ENCODE data around the gene KCTD17. TPM values are rescaled to one million over a fixed set of nuclear protein-coding genes. Genes with fewer than 3 reads are reported as not detected.

KCTD17 gene
- total and polyA plus RNA-seq, 10 donors: 10.7 to 27.5 (median 17.3) TPM

DNA sequence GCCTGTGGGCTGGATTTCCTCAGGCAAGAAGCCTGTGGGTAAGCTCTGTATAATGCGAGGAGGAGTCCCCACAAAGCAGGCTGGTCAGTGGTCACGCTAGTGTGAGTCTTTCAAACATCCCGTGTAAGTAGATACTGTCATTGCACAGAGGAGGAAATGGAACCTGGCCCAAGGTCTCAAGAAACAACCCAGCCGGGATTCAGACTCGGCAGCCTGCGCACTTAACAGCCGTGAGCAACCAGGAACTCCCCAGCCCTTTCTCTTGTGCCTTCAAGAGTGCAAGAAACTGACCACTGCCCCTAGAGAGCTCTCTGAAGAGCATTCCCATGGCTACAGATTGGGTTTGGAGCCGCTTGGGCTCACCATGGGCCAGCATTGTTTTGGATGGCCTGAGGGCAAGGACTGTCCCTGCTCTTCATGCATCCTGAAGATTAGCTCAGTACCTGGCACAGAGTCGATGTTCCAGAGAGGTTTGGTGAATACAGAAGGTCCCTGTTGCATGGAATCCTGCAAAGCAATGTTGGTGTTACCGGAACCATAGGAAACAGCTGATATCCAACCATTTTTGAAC is 26.0 kb upstream of the KCTD17 start:
- peaks cover 0 to 67% (median 18%) of the 10 kb centered on the region in 6 donors for H3K36me3 ChIP-seq
- intact Hi-C loops (cut with DNase I; ENCODE audit: low total_unique reads): no loop called here
- peaks cover 0 to 34% (median 19%) of the 10 kb centered on the region in 6 donors for H3K4me1 ChIP-seq
- no peak for DNase-seq
- H3K9me3 ChIP-seq: no peaks in the 10 kb centered on the region
- H3K27me3 ChIP-seq (replicated peaks in 1 of 7): no peaks in the 10 kb centered on the region
- H3K4me3 ChIP-seq: no peak overlapping the region
- WGBS, 5 donors: 72 to 89% (median 82%) methylated on average over 8 to 10 of the region's 10 CpGs
- H3K27ac ChIP-seq: no peak overlapping the region
- TF ChIP-seq POLR2A (IDR thresholded peaks at IDR 0.05) (no peak), POLR2AphosphoS5 (IDR thresholded peaks at IDR 0.05) (no peak)
- TF ChIP-seq, protein P1, sequence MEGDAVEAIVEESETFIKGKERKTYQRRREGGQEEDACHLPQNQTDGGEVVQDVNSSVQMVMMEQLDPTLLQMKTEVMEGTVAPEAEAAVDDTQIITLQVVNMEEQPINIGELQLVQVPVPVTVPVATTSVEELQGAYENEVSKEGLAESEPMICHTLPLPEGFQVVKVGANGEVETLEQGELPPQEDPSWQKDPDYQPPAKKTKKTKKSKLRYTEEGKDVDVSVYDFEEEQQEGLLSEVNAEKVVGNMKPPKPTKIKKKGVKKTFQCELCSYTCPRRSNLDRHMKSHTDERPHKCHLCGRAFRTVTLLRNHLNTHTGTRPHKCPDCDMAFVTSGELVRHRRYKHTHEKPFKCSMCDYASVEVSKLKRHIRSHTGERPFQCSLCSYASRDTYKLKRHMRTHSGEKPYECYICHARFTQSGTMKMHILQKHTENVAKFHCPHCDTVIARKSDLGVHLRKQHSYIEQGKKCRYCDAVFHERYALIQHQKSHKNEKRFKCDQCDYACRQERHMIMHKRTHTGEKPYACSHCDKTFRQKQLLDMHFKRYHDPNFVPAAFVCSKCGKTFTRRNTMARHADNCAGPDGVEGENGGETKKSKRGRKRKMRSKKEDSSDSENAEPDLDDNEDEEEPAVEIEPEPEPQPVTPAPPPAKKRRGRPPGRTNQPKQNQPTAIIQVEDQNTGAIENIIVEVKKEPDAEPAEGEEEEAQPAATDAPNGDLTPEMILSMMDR (IDR thresholded peaks at IDR 0.05 in 8 of 11, conservative IDR thresholded peaks at IDR 0.05 in 3 of 11): no peak

DNA sequence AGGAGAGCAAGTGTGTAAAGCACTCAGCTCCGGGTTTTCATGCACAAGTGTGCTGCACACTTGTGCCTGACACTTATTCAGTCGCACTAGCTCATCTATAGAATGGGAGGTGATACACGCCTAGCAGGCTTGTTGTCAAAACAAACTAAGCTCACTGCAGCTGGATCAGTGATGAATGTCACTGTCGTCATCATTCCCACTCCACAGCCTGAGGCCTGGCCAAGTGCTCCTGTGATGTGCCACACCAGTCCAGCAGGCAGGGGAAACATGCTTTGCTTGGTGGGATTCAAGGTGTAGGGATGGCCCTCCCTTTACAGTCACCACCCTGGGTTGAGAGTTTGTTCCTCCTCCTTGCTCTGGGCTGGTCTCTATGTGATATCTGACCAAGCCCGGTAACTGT is 25.2 kb upstream of the KCTD17 start:
- 86 to 96% (median 95%) methylated on average over 4 to 5 of the region's 5 CpGs for WGBS, 5 donors
- Histone ChIP-seq H3K9me3 (no peaks in the 10 kb centered on the region), H3K27ac (no peak overlapping the region), H3K27me3 (replicated peaks in 1 of 7) (no peaks in the 10 kb centered on the region), H3K36me3 (peaks cover 0 to 69% (median 18%) of the 10 kb centered on the region in 6 donors), H3K4me1 (peaks cover 0 to 26% (median 13%) of the 10 kb centered on the region in 6 donors), H3K4me3 (no peak overlapping the region)
- intact Hi-C loops (cut with DNase I; ENCODE audit: low total_unique reads): no loop called here
- TF ChIP-seq, protein P1 (IDR thresholded peaks at IDR 0.05 in 8 of 11, conservative IDR thresholded peaks at IDR 0.05 in 3 of 11): no peak
- TF ChIP-seq POLR2A (IDR thresholded peaks at IDR 0.05) (no peak), POLR2AphosphoS5 (IDR thresholded peaks at IDR 0.05) (no peak)
- no peak for DNase-seq

DNA sequence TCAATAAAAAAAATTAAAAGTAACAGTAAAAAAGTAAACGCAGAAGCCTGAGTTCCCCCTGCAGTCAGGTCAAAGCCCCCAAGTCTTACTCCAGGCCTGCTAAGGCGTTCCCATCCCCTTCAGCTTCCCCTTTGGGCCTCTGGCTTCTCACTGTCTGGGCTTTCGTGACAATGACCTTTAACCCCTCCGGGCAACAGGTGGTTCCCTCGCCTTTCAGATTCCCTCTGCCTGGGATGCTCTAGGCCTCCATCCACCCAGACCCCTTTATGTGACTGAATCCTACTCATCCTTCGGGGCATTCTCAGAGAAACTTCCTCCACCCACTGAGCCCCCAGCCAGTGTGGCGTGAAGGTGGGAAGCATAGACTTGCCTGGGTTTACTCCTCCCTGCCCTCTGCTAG is 24.0 kb upstream of the KCTD17 start:
- H3K27me3 ChIP-seq (replicated peaks in 1 of 7): no peaks in the 10 kb centered on the region
- TF ChIP-seq POLR2A (IDR thresholded peaks at IDR 0.05) (no peak), POLR2AphosphoS5 (IDR thresholded peaks at IDR 0.05) (no peak)
- TF ChIP-seq, protein P1 (IDR thresholded peaks at IDR 0.05 in 8 of 11, conservative IDR thresholded peaks at IDR 0.05 in 3 of 11): no peak
- peaks cover 0 to 69% (median 18%) of the 10 kb centered on the region in 6 donors for H3K36me3 ChIP-seq
- H3K27ac ChIP-seq: no peak overlapping the region
- DNase-seq: no peak
- WGBS, 5 donors: 92 to 97% (median 93%) methylated on average over 7 of the region's 7 CpGs
- intact Hi-C loops (cut with DNase I; ENCODE audit: low total_unique reads): no loop called here
- H3K4me3 ChIP-seq: no peak overlapping the region
- no peaks in the 10 kb centered on the region for H3K9me3 ChIP-seq
- peaks cover 0 to 27% (median 6%) of the 10 kb centered on the region in 6 donors for H3K4me1 ChIP-seq

DNA sequence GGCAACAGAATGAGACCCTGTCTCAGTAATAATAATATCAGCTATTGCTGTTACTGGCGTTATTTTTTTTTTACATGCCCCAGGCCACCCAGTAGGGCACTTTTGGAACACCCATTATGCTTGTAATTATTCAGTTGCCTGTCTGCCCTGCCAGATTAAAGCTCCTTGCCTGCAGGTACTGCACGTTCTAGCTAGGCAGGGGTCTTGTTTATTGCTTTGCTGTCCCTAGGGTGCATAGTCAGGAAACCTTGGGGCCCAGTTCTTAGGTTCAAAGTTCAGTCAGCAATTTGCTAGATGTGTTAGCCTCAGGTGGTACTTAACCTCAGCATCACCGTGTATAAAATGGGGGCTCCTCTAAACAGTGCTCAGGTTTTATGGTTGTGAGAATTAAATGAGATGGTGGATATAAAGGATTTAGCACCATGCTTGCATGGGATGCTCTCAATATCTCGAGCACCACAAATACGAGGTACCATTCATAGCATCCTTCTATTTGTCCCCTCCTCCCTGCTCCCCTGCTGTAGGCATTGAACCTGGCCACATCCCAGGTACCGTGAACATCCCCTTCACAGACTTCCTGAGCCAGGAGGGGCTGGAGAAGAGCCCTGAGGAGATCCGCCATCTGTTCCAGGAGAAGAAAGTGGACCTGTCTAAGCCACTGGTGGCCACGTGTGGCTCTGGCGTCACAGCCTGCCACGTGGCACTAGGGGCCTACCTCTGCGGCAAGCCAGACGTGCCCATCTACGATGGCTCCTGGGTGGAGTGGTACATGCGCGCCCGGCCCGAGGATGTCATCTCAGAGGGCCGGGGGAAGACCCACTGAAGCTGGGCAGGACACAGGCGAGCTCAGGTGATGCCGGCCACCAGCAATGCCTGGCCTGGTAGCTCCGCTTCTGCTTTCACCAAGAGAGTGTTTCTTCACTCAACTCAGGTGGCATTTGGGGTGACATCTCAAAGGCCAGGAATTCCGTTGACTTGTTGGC is 22.6 kb upstream of the KCTD17 start:
- DNase-seq: no peak
- Histone ChIP-seq H3K4me3 (no peak overlapping the region), H3K27me3 (replicated peaks in 1 of 7) (no peaks in the 10 kb centered on the region), H3K36me3 (peaks cover 0 to 66% (median 18%) of the 10 kb centered on the region in 6 donors), H3K9me3 (no peaks in the 10 kb centered on the region), H3K27ac (no peak overlapping the region), H3K4me1 (peaks cover 0 to 31% (median 9%) of the 10 kb centered on the region in 6 donors)
- 89 to 98% (median 94%) methylated on average over 7 to 22 of the region's 22 CpGs for WGBS, 5 donors
- TF ChIP-seq, protein P1 (IDR thresholded peaks at IDR 0.05 in 8 of 11, conservative IDR thresholded peaks at IDR 0.05 in 3 of 11): no peak
- TF ChIP-seq POLR2AphosphoS5 (IDR thresholded peaks at IDR 0.05): no peak
- TF ChIP-seq POLR2A (IDR thresholded peaks at IDR 0.05): no peak
- intact Hi-C loops (cut with DNase I; ENCODE audit: low total_unique reads): no loop called here
